HepG2 (cell line): Measurements from ENCODE around the gene APOA1. TPM values are rescaled to one million over a fixed set of nuclear protein-coding genes. Genes with fewer than 3 reads are reported as not detected.

ENCODE experiments used
- ATF7-NPFF ChIP-seq: sonication (generic); formaldehyde crosslinking; IDR thresholded peaks from 2 replicates; pipeline ENCODE4 v1.8.1; 2023; ENCODE audit warnings: mild to moderate bottlenecking, low read depth, missing genetic modification reagents, moderate library complexity
- ELF1 ChIP-seq: sonication (generic); formaldehyde crosslinking; IDR thresholded peaks from 2 replicates; pipeline ENCODE4 v1.4.0; 2020; ENCODE audit warnings: missing genetic modification reagents
- FOXC1 ChIP-seq: sonication (generic); formaldehyde crosslinking; IDR thresholded peaks from 2 replicates; pipeline ENCODE4 v1.8.0; 2022; ENCODE audit warnings: mild to moderate bottlenecking, missing genetic modification reagents, borderline replicate concordance
- GATAD1 ChIP-seq: IDR thresholded peaks from 2 replicates; pipeline ENCODE4 v1.6.1; 2016; ENCODE audit warnings: missing genetic modification reagents, missing compliant biosample characterization
- MBD4 ChIP-seq: IDR thresholded peaks from 2 replicates; pipeline ENCODE4 v1.6.1; 2012; ENCODE audit warnings: low read length, inconsistent platforms, borderline replicate concordance
- MIER3 ChIP-seq: IDR thresholded peaks from 2 replicates; pipeline ENCODE4 v1.6.1; 2016; ENCODE audit warnings: missing compliant biosample characterization, borderline replicate concordance
- MXI1 ChIP-seq: IDR thresholded peaks from 3 replicates; pipeline ENCODE4 v1.6.1; 2012; ENCODE audit warnings: low read depth, low read length, inconsistent platforms, borderline replicate concordance
- POLR2AphosphoS2 ChIP-seq: IDR thresholded peaks from 2 replicates; pipeline ENCODE4 v1.6.1; 2011; ENCODE audit warnings: low read depth, low read length, improper control_type of control experiment
- SIX4 ChIP-seq: sonication (generic); formaldehyde crosslinking; IDR thresholded peaks from 2 replicates; pipeline ENCODE4 v1.4.0; 2020; ENCODE audit warnings: missing genetic modification reagents
- TBX3 ChIP-seq: fragments of 450-650 bp; IDR thresholded peaks from 2 replicates; pipeline ENCODE4 v1.6.1; 2017; ENCODE audit warnings: antibody characterized with exemption, mild to moderate bottlenecking, inconsistent platforms, borderline replicate concordance
- ZC3H13 ChIP-seq: sonication (generic); formaldehyde crosslinking; IDR thresholded peaks from 2 replicates; pipeline ENCODE4 v1.8.1; 2023; ENCODE audit warnings: mild to moderate bottlenecking, missing genetic modification reagents, moderate library complexity
- ZNF331 ChIP-seq: sonication (generic); formaldehyde crosslinking; IDR thresholded peaks from 2 replicates; pipeline ENCODE4 v1.4.0; 2020; ENCODE audit warnings: missing genetic modification reagents
- ZNF615 ChIP-seq: sonication (generic); formaldehyde crosslinking; IDR thresholded peaks from 2 replicates; pipeline ENCODE4 v1.5.0; 2020; ENCODE audit warnings: mild to moderate bottlenecking, missing genetic modification reagents, borderline replicate concordance
- ZNF841 ChIP-seq: sonication (generic); formaldehyde crosslinking; IDR thresholded peaks from 2 replicates; pipeline ENCODE4 v1.8.1; 2023; ENCODE audit warnings: missing genetic modification reagents, borderline replicate concordance
- polyA plus RNA-seq, 8 experiments: library from polyadenylated mRNA; depleted of rRNA in 3 of 8; stranded (reverse) in 7 of 8; unstranded in 1 of 8; fragments of >200 nt; fragmentation: Illumina TruSeq in 4 of 8; extraction: Trizol in 4 of 8; gene quantifications; 2 replicates each; pipeline versions ENCODE4 v1.2.1 to v1.2.3, GENCODE V29; 2011 to 2016; ENCODE audit warnings: low read depth in 4 of 8, missing spikeins in 1 of 8, mixed read lengths in 1 of 8; ENCODE audit not compliant: insufficient read depth in 1 of 8
- total RNA-seq, 5 experiments: library from RNA; depleted of rRNA; stranded (reverse); fragments of >200 nt; fragmentation: Illumina TruSeq; extraction: Trizol; gene quantifications; 2 replicates each; pipeline ENCODE4 v1.2.3, GENCODE V29; 2016; ENCODE audit warnings: low read depth in 1 of 5
- TF ChIP-seq, protein P1 (sequence below): sonication (generic); formaldehyde crosslinking; IDR thresholded peaks from 2 replicates; pipeline ENCODE4 v1.4.0; 2020; ENCODE audit warnings: missing genetic modification reagents
- TF ChIP-seq, protein P2 (sequence below): sonication (generic); IDR thresholded peaks from 2 replicates; pipeline ENCODE4 v1.6.1; 2016; ENCODE audit warnings: low read depth, borderline replicate concordance
- TF ChIP-seq, protein P3 (sequence below): IDR thresholded peaks from 2 replicates; pipeline ENCODE4 v1.6.1; 2016; ENCODE audit warnings: missing compliant biosample characterization, missing genetic modification reagents, borderline replicate concordance

Gene APOA1
- total and polyA plus RNA-seq, 2 of the 13 experiments (the other 11 are each of a cell fraction or from before 2014, with no cell fraction given) = 1,973 to 5,485 TPM

DNA sequence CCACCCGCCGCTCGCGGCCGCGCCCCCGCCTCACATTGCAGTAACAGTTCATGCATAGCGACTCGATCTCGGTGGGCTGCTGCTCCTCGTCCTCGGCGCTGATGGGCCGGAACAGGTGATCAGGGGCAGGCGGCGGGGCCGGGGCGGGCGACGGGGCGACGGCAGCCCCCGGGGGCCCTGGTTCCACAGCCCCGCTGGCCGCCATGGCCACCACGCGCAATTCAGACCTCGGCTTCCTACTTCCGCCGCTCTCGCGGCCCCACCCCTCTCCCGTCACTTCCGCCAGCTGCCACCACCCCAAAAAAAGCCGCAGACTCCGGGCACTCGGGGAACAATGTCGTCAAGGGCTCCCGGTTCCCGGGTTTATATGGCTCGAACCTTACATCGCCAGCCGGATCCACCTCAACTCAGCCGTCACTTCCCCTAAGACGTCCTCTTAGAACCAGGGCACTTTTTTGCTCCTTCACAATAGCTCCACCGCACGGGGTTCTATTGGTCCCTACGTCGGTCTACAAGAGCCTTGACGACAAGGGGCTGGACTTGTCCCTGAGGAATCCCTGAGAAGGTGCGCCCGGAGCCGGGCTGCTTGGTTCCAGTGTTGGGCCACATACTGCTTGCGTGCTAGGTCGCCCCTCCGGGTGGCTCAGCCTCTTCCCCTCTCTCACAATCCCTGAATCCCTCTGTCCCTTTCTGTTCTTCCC lies 49.5 kb downstream of the APOA1 start, which contains the start of gene ZPR1 (continued):
- 0 out of 2 replicates have a peak, but pooled peaks have one; percentile 54 for TF ChIP-seq ZNF841 (CRISPR knock-in tag)
- TF ChIP-seq, protein P1, sequence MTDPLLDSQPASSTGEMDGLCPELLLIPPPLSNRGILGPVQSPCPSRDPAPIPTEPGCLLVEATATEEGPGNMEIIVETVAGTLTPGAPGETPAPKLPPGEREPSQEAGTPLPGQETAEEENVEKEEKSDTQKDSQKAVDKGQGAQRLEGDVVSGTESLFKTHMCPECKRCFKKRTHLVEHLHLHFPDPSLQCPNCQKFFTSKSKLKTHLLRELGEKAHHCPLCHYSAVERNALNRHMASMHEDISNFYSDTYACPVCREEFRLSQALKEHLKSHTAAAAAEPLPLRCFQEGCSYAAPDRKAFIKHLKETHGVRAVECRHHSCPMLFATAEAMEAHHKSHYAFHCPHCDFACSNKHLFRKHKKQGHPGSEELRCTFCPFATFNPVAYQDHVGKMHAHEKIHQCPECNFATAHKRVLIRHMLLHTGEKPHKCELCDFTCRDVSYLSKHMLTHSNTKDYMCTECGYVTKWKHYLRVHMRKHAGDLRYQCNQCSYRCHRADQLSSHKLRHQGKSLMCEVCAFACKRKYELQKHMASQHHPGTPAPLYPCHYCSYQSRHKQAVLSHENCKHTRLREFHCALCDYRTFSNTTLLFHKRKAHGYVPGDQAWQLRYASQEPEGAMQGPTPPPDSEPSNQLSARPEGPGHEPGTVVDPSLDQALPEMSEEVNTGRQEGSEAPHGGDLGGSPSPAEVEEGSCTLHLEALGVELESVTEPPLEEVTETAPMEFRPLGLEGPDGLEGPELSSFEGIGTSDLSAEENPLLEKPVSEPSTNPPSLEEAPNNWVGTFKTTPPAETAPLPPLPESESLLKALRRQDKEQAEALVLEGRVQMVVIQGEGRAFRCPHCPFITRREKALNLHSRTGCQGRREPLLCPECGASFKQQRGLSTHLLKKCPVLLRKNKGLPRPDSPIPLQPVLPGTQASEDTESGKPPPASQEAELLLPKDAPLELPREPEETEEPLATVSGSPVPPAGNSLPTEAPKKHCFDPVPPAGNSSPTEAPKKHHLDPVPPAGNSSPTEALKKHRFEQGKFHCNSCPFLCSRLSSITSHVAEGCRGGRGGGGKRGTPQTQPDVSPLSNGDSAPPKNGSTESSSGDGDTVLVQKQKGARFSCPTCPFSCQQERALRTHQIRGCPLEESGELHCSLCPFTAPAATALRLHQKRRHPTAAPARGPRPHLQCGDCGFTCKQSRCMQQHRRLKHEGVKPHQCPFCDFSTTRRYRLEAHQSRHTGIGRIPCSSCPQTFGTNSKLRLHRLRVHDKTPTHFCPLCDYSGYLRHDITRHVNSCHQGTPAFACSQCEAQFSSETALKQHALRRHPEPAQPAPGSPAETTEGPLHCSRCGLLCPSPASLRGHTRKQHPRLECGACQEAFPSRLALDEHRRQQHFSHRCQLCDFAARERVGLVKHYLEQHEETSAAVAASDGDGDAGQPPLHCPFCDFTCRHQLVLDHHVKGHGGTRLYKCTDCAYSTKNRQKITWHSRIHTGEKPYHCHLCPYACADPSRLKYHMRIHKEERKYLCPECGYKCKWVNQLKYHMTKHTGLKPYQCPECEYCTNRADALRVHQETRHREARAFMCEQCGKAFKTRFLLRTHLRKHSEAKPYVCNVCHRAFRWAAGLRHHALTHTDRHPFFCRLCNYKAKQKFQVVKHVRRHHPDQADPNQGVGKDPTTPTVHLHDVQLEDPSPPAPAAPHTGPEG = 0 out of 2 replicates have a peak, but pooled peaks have one; percentile 41
- no peak for TF ChIP-seq POLR2AphosphoS2
- TF ChIP-seq, protein P2, sequence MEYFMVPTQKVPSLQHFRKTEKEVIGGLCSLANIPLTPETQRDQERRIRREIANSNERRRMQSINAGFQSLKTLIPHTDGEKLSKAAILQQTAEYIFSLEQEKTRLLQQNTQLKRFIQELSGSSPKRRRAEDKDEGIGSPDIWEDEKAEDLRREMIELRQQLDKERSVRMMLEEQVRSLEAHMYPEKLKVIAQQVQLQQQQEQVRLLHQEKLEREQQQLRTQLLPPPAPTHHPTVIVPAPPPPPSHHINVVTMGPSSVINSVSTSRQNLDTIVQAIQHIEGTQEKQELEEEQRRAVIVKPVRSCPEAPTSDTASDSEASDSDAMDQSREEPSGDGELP = peak; percentile 98
- TF ChIP-seq MBD4 = no peak
- TF ChIP-seq ZNF615 = no peak; the same call in 1 of the 2 replicates
- no peak for TF ChIP-seq TBX3
- TF ChIP-seq GATAD1 = peak; percentile 78
- TF ChIP-seq ELF1 (CRISPR knock-in tag) = peak; percentile 87
- TF ChIP-seq, protein P3, sequence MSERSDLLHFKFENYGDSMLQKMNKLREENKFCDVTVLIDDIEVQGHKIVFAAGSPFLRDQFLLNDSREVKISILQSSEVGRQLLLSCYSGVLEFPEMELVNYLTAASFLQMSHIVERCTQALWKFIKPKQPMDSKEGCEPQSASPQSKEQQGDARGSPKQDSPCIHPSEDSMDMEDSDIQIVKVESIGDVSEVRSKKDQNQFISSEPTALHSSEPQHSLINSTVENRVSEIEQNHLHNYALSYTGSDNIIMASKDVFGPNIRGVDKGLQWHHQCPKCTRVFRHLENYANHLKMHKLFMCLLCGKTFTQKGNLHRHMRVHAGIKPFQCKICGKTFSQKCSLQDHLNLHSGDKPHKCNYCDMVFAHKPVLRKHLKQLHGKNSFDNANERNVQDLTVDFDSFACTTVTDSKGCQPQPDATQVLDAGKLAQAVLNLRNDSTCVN (CRISPR knock-in tag) = no peak
- TF ChIP-seq ZNF331 (CRISPR knock-in tag) = no peak
- 0 out of 2 replicates have a peak, but pooled peaks have one; percentile 15 for TF ChIP-seq MIER3 (CRISPR knock-in tag)
- TF ChIP-seq ATF7-NPFF (CRISPR knock-in tag) = peak; percentile 38
- peak; percentile 96 for TF ChIP-seq ZC3H13 (CRISPR knock-in tag)
- TF ChIP-seq SIX4 = no peak
- peak; percentile 54; the same call in 1 of the 2 replicates for TF ChIP-seq FOXC1 (CRISPR knock-in tag)
- TF ChIP-seq MXI1 = peak; percentile 86; the same call in 1 of the 3 replicates
